Common myeloid progenitor, CD34-positive (primary cell): ENCODE measurements around the gene WNT6.

Experiments
- CTCF ChIA-PET: fragments of 350-600 bp; sonication (Branson Sonifier 250); formaldehyde crosslinking; loops from one replicate; lab custom pipeline; 2021; ENCODE audit warnings: antibody characterized with exemption; lab: Charles Lee
- POLR2A ChIA-PET: fragments of 350-600 bp; sonication (Branson Sonifier 250); formaldehyde crosslinking; loops from one replicate; lab custom pipeline; 2021; ENCODE audit warnings: antibody characterized with exemption; lab: Charles Lee
- DNase-seq, 3 donors: peaks; one replicate each; pipeline versions ENCODE4 v3.0.0 to v3.0.0-alpha.2; 2013
- H3K27ac ChIP-seq, 2 experiments: 1 replicate in 1 of 2; 2 replicates in 1 of 2; pipeline ENCODE4 v1.7.0; 2013; ENCODE audit warnings: inconsistent platforms in 2 of 2, low read length in 2 of 2, mild to moderate bottlenecking in 2 of 2, low read depth in 1 of 2, moderate library complexity in 1 of 2; ENCODE audit not compliant: severe bottlenecking in 2 of 2, insufficient read depth in 1 of 2, poor library complexity in 1 of 2
- H3K27me3 ChIP-seq, 5 experiments: replicated peaks in 2 of 5; 1 replicate in 3 of 5; 2 replicates in 2 of 5; pipeline versions ENCODE4 v1.6.1 to v1.7.0; 2013; ENCODE audit warnings: low read length in 4 of 5, mild to moderate bottlenecking in 2 of 5, moderate library complexity in 2 of 5, inconsistent platforms in 1 of 5; ENCODE audit not compliant: insufficient read depth in 5 of 5, control insufficient read depth in 4 of 5
- H3K36me3 ChIP-seq, 4 experiments: 1 replicate in 2 of 4; 2 replicates in 2 of 4; pipeline versions ENCODE4 v1.6.1 to v1.7.0; 2013; ENCODE audit warnings: low read length in 3 of 4, control low read depth in 1 of 4, mild to moderate bottlenecking in 1 of 4; ENCODE audit not compliant: control insufficient read depth in 4 of 4, insufficient read depth in 4 of 4
- H3K4me1 ChIP-seq, 4 experiments: 1 replicate in 3 of 4; 2 replicates in 1 of 4; pipeline versions ENCODE4 v1.6.1 to v1.7.1; 2013; ENCODE audit warnings: low read length in 3 of 4, mild to moderate bottlenecking in 3 of 4, control low read depth in 1 of 4, inconsistent platforms in 1 of 4, moderate library complexity in 1 of 4; ENCODE audit not compliant: control insufficient read depth in 4 of 4, insufficient read depth in 4 of 4; ENCODE audit errors: control extremely low read depth in 1 of 4
- H3K4me3 ChIP-seq, 7 experiments: 1 replicate in 4 of 7; 2 replicates in 3 of 7; pipeline versions ENCODE4 v1.5.1 to v1.7.0; 2013; ENCODE audit warnings: mild to moderate bottlenecking in 7 of 7, low read length in 6 of 7, moderate library complexity in 6 of 7, inconsistent platforms in 2 of 7, low read depth in 2 of 7, control low read depth in 1 of 7; ENCODE audit not compliant: insufficient read depth in 4 of 7, control insufficient read depth in 1 of 7; ENCODE audit errors: extremely low read depth in 1 of 7
- H3K9me3 ChIP-seq, 5 experiments: 1 replicate in 4 of 5; 2 replicates in 1 of 5; pipeline versions ENCODE4 v1.6.1 to v1.7.1; 2013; ENCODE audit warnings: low read length in 4 of 5, mild to moderate bottlenecking in 2 of 5, inconsistent platforms in 1 of 5, low read depth in 1 of 5, moderate library complexity in 1 of 5; ENCODE audit not compliant: control insufficient read depth in 4 of 5, insufficient read depth in 2 of 5; ENCODE audit errors: control extremely low read depth in 1 of 5
- whole genome bisulfite sequencing: methylation state at CpG from one replicate; pipeline ENCODE4 v1.1.5; 2013; ENCODE audit not compliant: insufficient coverage; 5-methylcytosine and 5-hydroxymethylcytosine counted together

WNT6 gene

GRCh38 chr2:218850796-218851195, 8.8 kb upstream of the WNT6 start:
- POLR2A ChIA-PET, result no interaction called here

GRCh38 chr2:218851286-218851685, 8.3 kb upstream of the WNT6 start:
- Histone ChIP-seq H3K36me3 (no peaks in the 10 kb centered on the region), H3K4me1 (peaks cover 0 to 8% (median 3%) of the 10 kb centered on the region in 4 experiments), H3K27me3 (peaks cover 6 to 61% (median 26%) of the 10 kb centered on the region in 5 experiments), H3K9me3 (no peaks in the 10 kb centered on the region), H3K27ac (no peak overlapping the region), H3K4me3 (no peak overlapping the region)
- WGBS, result 77% methylated on average over 2 of the region's 3 CpGs
- POLR2A ChIA-PET, result no interaction called here
- CTCF ChIA-PET, result interaction anchor here (0.7 to 16.8 kb wide), 10 partner anchors 23 to 192 kb away, joined by 3 to 233 read pairs (median 4); partner anchors contain the start of genes BCS1L, TTLL4, WNT10A and ZNF142
- DNase-seq, result no peak

More at GRCh38 chr2:218850796-218851195, 8.8 kb upstream of the WNT6 start:
- DNase-seq, result no peak
- no peak overlapping the region for H3K27ac ChIP-seq
- no peaks in the 10 kb centered on the region for H3K9me3 ChIP-seq
- peaks cover under 1 to 56% (median 21%) of the 10 kb centered on the region in 5 experiments for H3K27me3 ChIP-seq
- H3K4me3 ChIP-seq, result no peak overlapping the region
- H3K36me3 ChIP-seq, result no peaks in the 10 kb centered on the region
- H3K4me1 ChIP-seq, result peaks cover 0 to 8% (median 3%) of the 10 kb centered on the region in 4 experiments
- WGBS, result no CpG with 5 or more reads among the region's 2 CpGs
- CTCF ChIA-PET, result interaction anchor here (0.7 to 16.8 kb wide), 6 partner anchors 24 to 192 kb away, joined by 3 to 233 read pairs (median 12); partner anchors contain the start of genes BCS1L, TTLL4, WNT10A and ZNF142

GRCh38 chr2:218852911-218853667, 6.5 kb upstream of the WNT6 start:
- H3K27ac ChIP-seq, result no peak overlapping the region
- ChIA-PET POLR2A (interaction anchor here (0.7 kb wide), 1 partner anchor 51 kb away, joined by 3 read pairs; no protein-coding TSS in a partner anchor), CTCF (interaction anchor here (0.8 to 16.8 kb wide), 8 partner anchors 21 to 265 kb away, joined by 3 to 233 read pairs (median 4); partner anchors contain the start of genes TTLL4 and WNT10A)
- no peak overlapping the region for H3K4me3 ChIP-seq
- no peaks in the 10 kb centered on the region for H3K36me3 ChIP-seq
- peaks cover 0 to 8% (median 3%) of the 10 kb centered on the region in 4 experiments for H3K4me1 ChIP-seq
- 26% methylated on average over 11 of the region's 16 CpGs for WGBS
- peaks cover 8 to 79% (median 39%) of the 10 kb centered on the region in 5 experiments for H3K27me3 ChIP-seq
- DNase-seq, result peak; percentile 72 to 89 (median 85)
- no peaks in the 10 kb centered on the region for H3K9me3 ChIP-seq

GRCh38 chr2:218853766-218854165, 5.8 kb upstream of the WNT6 start:
- Histone ChIP-seq H3K4me3 (no peak overlapping the region), H3K9me3 (no peaks in the 10 kb centered on the region), H3K36me3 (no peaks in the 10 kb centered on the region), H3K27ac (no peak overlapping the region), H3K27me3 (peaks cover 8 to 81% (median 43%) of the 10 kb centered on the region in 5 experiments), H3K4me1 (peaks cover 0 to 9% (median 5%) of the 10 kb centered on the region in 4 experiments)
- POLR2A ChIA-PET, result interaction anchor here (0.7 kb wide), 1 partner anchor 50 kb away, joined by 3 read pairs; no protein-coding TSS in a partner anchor
- 31% methylated on average over 5 of the region's 5 CpGs for WGBS
- peak in 2 of 3 donors; percentile 84 to 87 for DNase-seq
- CTCF ChIA-PET, result interaction anchor here (0.8 to 16.8 kb wide), 6 partner anchors 21 to 265 kb away, joined by 3 to 233 read pairs (median 4); partner anchors contain the start of genes TTLL4 and WNT10A

GRCh38 chr2:218854860-218855259, 4.7 kb upstream of the WNT6 start:
- DNase-seq, result no peak
- no peaks in the 10 kb centered on the region for H3K36me3 ChIP-seq
- H3K4me3 ChIP-seq, result no peak overlapping the region
- POLR2A ChIA-PET, result no interaction called here
- no peak overlapping the region for H3K27ac ChIP-seq
- CTCF ChIA-PET, result interaction anchor here (1.0 to 16.8 kb wide), 4 partner anchors 20 to 144 kb away, joined by 3 to 233 read pairs (median 50); partner anchors contain the start of genes TTLL4 and WNT10A
- peaks cover 0 to 18% (median 9%) of the 10 kb centered on the region in 4 experiments for H3K4me1 ChIP-seq
- no peaks in the 10 kb centered on the region for H3K9me3 ChIP-seq
- 63% methylated on average over 3 of the region's 5 CpGs for WGBS
- peaks cover 8 to 81% (median 48%) of the 10 kb centered on the region in 5 experiments for H3K27me3 ChIP-seq

- H3K36me3 ChIP-seq, result no peaks in the 10 kb centered on the region
- H3K9me3 ChIP-seq, result no peaks in the 10 kb centered on the region
- peaks cover 8 to 88% (median 52%) of the 10 kb centered on the region in 5 experiments for H3K27me3 ChIP-seq
- POLR2A ChIA-PET, result no interaction called here
- 43% methylated on average over 7 of the region's 14 CpGs for WGBS
- DNase-seq, result no peak
- H3K4me1 ChIP-seq, result peaks cover 0 to 25% (median 12%) of the 10 kb centered on the region in 4 experiments
- no peak overlapping the region for H3K4me3 ChIP-seq
- CTCF ChIA-PET, result interaction anchor here (0.9 to 16.8 kb wide), 5 partner anchors 19 to 145 kb away, joined by 3 to 233 read pairs (median 5); partner anchors contain the start of genes TTLL4 and WNT10A
- no peak overlapping the region for H3K27ac ChIP-seq
Measured at GRCh38 chr2:218855305-218856166, 4.1 kb upstream of the WNT6 start.
